ENCODE results near the gene TM9SF3.

The TM9SF3 gene

GRCh38 chr10:96586419-96587263, at the start of gene TM9SF3:
Gene TM9SF3 (minus strand): TSS chr10:96587012. CDS start chr10:96586835, 177 bp downstream.
- DNase-seq = peak; percentile 85

DNA sequence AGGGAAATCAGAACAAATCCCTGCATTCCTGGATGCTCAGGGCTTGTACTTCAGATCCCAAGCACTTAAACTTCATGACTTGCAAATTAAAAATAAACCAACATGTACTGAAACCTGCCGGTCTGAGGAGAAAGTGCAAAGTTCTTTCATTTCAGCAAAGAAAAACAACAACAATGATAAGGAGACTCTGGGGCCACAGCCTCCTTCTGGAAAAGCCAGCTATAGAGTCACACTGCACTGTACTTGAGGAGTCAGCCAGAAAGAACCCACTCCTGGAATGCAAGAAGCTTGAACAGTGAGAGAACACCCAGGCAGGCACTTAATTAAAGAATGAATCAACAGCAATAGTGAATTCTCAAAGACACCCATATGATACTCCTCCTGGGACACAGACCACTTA, 49.7 kb upstream of the TM9SF3 start:
- DNase-seq = no peak

- DNase-seq = no peak
Observed at GRCh38 chr10:96632974-96633710, 46.3 kb upstream of the TM9SF3 start.

- DNase-seq = no peak
Observed at GRCh38 chr10:96627292-96627691, 40.5 kb upstream of the TM9SF3 start.

- no peak for DNase-seq
Observed at GRCh38 chr10:96626795-96627194, 40.0 kb upstream of the TM9SF3 start.

GRCh38 chr10:96625173-96625572, 38.4 kb upstream of the TM9SF3 start:
- DNase-seq = no peak

DNA sequence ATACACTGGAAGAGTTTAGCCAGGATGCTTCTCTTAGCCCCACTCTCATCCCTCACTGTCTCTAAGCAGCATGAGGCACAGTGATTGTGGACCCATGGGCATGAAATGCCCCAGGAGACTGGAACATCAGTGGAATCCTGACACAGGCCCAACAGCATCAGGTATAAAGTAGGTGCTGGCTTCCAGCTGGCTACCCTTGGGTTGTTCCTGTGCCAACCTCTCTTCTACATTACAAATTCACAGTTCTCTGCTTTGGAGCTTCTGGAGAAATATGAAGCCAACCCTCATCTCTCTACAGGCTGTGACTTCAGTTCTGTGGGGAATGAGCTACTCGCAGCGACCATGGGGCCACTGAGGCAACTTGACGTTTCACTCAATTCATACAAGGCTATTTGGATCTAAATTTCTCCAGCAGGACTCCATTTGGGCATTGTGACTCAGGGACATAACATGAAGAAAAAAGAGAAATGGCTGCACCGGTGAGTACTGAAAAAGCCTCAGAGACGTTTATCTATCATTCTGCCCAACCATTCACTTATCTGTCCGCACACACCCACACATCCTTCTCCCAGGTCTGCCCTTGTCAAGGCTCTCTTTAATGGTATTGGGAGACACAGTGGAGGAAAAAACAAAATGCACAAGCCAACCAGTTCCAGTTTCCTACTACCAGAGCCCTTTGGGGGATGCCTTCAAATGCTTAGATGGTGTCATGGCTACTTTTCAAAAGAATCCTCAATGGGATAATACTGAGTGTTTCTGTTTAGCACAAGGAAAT, 35.4 kb upstream of the TM9SF3 start:
- DNase-seq = no peak

DNA sequence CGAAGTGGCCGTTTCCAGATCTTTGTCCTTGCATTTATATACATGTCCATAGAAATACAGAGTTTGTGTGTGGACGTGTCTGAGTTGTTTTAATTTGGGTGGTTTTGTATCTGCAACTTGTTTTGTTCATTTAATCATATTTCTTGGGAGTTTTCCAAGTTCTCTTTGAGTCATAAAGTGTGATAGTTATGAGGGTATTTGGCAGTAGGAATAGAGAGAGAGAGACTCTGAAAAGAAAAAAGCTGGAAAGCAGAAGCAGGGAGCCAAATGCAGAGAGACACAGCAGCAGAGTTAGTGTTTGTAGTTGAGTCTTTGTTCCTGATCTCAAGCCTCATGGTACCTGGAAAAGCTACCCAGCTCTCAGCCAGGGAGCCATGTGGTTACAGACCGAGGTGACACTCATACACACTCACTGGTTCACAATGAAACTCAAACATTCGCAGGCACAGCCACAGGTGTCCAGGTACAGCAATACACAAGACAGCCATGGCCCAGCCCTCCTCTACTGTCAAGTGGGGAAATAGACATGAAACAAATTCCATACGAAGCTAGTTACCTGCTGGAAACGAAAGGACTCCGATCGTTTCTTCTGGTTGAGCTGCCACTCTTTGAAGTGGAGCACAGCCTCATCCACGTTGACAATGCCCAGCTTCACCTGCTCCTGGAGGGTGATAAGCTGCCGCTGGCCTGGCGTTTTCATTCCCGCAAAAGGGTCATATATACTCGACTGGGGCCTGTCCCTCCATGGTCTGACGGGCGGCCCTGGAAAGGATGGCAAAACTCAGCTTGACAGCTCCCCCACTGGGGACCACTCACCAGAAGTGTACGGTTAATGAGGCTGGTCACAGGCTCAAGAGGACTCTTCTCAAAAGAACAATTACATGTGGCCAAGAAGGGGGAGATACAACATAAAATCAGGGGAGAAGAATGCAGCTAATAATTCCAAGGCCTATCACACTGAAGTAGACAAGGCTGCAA, 33.3 kb upstream of the TM9SF3 start:
- DNase-seq = no peak

DNA sequence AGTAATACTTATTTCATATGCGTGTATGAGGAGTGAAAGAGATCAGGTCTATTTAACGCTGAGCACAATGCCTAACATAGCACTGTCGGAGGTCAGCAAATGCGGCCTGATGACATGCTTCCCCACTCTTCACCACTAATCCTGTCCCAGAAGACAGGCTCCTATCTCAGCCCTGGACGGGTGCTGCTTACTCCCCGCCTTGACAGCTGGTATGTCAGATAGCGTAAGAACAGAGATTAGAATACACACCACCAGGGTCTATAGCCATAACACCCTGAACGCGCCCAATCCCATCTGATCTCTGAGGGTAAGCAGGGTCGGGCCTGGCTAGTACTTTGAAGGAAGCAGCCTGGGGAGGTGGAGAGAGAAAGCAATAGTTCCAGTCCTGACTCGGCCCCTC, 32.3 kb upstream of the TM9SF3 start:
- DNase-seq = no peak

DNA sequence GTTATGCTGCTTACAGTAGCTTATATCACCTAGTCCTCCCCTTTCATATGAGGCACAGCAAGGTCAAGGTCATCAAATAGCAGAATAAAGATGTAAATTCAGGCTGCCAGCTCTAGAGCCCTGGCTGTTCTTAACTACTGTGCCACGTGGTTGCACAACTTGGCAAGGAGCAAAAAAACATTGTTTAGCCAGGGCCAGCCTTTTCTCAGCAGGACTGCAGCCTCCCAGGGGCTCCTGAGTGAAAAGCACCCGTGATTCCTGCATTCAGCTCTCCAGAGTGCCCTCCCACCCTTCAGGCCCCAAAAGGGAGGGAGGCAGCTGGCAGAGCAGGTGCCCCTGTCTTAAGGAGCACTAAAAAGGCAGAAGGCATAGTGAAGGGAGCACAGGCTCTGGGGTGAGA, 31.8 kb upstream of the TM9SF3 start:
- peak; percentile 74 for DNase-seq

DNA sequence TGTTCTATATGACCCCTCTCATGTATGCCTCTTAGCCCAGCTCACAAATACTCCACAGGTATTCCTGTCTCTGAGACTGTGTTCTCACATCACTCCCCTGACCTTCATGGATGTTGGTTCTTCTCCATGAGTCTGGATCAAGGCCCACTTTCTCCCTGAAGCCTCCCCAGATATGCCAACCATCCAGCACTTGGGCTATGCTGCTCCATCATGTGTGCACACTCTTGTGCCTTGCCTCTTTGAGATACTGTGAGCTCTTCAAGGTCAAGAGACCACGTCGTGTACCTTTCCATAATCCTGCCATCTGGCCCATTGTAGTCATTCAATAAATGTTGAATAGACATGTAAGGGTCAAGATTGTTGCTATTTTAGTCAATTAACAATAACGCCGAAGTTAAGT, 30.1 kb upstream of the TM9SF3 start:
- DNase-seq = no peak

- no peak for DNase-seq
Observed at GRCh38 chr10:96614515-96614914, 27.7 kb upstream of the TM9SF3 start.

- DNase-seq = no peak
Observed at GRCh38 chr10:96613576-96613975, 26.8 kb upstream of the TM9SF3 start.

- DNase-seq = no peak
Observed at GRCh38 chr10:96612055-96612830, 25.4 kb upstream of the TM9SF3 start.

DNA sequence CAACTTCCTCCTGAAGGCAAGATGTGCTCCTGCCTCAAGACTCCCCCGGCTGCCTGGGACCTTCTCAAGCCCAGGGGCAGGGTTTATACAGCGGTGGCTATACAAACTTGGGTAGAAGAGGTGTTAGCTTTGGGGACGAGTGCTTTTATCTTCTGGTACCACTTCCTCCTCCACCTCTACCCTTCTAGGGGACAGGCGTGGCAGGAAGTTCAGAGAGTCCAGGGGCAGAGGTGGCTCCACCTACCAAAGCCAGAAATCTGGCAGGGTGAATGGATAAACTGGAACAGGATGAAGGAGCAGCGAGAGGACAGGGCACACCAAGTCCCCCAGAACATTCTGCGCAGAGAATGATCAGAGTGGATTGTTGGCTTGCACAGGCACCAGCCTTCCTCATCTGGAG, 24.0 kb upstream of the TM9SF3 start:
- DNase-seq = no peak

GRCh38 chr10:96609510-96609909, 22.7 kb upstream of the TM9SF3 start:
- DNase-seq = no peak

DNA sequence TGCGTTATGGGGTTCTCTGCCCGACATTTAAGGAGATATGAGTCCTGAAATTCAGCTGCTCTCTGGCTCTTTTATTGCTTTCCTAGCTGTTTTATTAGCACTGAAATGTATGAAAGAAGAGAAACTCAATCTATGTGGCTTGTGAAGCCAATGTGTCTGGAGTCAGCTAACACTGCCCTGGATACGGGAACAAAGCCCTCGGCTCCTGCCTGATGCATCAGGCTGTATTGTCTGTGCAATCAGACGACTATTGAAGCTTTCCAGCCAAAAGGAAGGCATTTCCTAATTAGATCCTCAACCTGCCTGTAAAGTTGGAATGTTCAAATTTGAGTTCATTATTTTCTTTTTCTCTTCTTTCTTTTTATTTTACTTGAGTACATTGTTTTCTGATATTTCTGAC, 22.0 kb upstream of the TM9SF3 start:
- DNase-seq = no peak

- DNase-seq = no peak
Observed at GRCh38 chr10:96608262-96608661, 21.4 kb upstream of the TM9SF3 start.

GRCh38 chr10:96606946-96607345, 20.1 kb upstream of the TM9SF3 start:
- no peak for DNase-seq

- DNase-seq = no peak
Observed at GRCh38 chr10:96606216-96606615, 19.4 kb upstream of the TM9SF3 start.

DNA sequence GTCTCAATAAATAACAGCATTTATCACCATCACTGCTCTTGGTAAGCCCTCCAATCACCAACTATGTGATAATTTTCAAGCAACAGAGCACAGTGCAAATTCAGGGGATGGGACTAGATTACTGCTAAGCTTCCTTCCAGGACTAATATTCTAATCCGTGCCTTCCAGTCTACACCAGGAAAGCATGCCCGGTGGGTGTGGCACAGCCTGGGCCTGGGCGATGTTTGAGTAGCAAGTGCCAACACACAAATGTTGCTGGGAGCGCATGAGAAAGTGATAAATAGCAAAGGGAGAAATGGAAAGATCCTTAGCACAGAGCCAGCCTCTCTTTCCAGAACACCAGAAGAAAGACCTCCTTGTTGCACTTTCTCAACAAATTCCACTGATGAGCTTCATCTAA, 13.5 kb upstream of the TM9SF3 start:
- DNase-seq = no peak
